ENCODE measurements around the gene ADCY6.

- TF ChIP-seq CTCF (IDR thresholded peaks at IDR 0.05; ENCODE audit: insufficient read depth, low read depth, low read length) (no peak), EZH2 (IDR thresholded peaks at IDR 0.05; ENCODE audit: insufficient read depth, low read length) (no peak)
Measured at GRCh38 chr12:48816143-48816854, 27.4 kb upstream of the ADCY6 start.
